Ishikawa (cell line): ENCODE results near the gene ATP1A1.

Experiments used
- CEBPB ChIP-seq: IDR thresholded peaks from 2 replicates; pipeline ENCODE4 v1.6.1; 2012
- CREB1 ChIP-seq: IDR thresholded peaks from 2 replicates; pipeline ENCODE4 v1.6.1; 2012; ENCODE audit warnings: low read depth
- EGR1 ChIP-seq: IDR thresholded peaks from 2 replicates; pipeline ENCODE4 v1.6.1; 2012
- EP300 ChIP-seq: IDR thresholded peaks from 2 replicates; pipeline ENCODE4 v1.6.1; 2012; ENCODE audit warnings: borderline replicate concordance
- FOXM1 ChIP-seq: IDR thresholded peaks from 2 replicates; pipeline ENCODE4 v1.6.1; 2012; ENCODE audit warnings: low read depth, borderline replicate concordance
- NFIC ChIP-seq: IDR thresholded peaks from 2 replicates; pipeline ENCODE4 v1.6.1; 2012
- RAD21 ChIP-seq: IDR thresholded peaks from 2 replicates; pipeline ENCODE4 v1.6.1; 2012; ENCODE audit warnings: low read depth
- REST ChIP-seq: IDR thresholded peaks from 2 replicates; pipeline ENCODE4 v1.6.1; 2012; ENCODE audit warnings: low read depth, mild to moderate bottlenecking
- TAF1 ChIP-seq: IDR thresholded peaks from 2 replicates; pipeline ENCODE4 v1.6.1; 2012; ENCODE audit warnings: low read depth, mild to moderate bottlenecking
- TCF12 ChIP-seq: IDR thresholded peaks from 2 replicates; pipeline ENCODE4 v1.6.1; 2012; ENCODE audit warnings: low read depth
- TEAD4 ChIP-seq: IDR thresholded peaks from 2 replicates; pipeline ENCODE4 v1.6.1; 2012
- USF1 ChIP-seq: IDR thresholded peaks from 2 replicates; pipeline ENCODE4 v1.6.1; 2012
- YY1 ChIP-seq: IDR thresholded peaks from 2 replicates; pipeline ENCODE4 v1.6.1; 2012; ENCODE audit warnings: low read depth
- ZBTB7A ChIP-seq: IDR thresholded peaks from 2 replicates; pipeline ENCODE4 v1.6.1; 2012; ENCODE audit warnings: low read depth
- TF ChIP-seq, protein P1 (sequence below): IDR thresholded peaks from 2 replicates; pipeline ENCODE4 v1.6.1; 2012

The ATP1A1 gene

DNA sequence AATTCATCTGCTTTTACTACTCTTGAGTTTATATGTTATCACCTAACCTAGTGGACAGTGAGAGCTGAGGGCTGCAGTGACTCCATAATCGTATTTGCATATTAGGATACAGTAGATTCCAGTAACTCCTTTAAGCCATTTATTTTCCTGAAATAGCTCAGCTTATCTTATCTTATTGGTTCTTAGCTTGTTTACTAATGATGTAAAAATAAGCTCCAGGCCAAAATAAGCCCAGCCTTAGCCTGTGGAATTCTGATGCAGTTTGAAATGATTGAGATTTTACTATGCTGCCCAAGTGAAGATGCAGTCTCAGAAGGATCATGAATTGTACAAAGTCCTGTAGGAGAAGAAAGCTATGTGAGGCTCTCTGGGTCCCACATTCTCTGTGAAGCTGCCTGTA lies 18.1 kb downstream of the ATP1A1 start:
- no peak for TF ChIP-seq TCF12
- no peak for TF ChIP-seq RAD21
- no peak for TF ChIP-seq EP300
- TF ChIP-seq EGR1, result no peak
- TF ChIP-seq ZBTB7A, result no peak
- no peak for TF ChIP-seq TAF1
- TF ChIP-seq REST, result no peak
- no peak for TF ChIP-seq CREB1
- TF ChIP-seq FOXM1, result no peak
- no peak for TF ChIP-seq TEAD4
- no peak for TF ChIP-seq YY1
- TF ChIP-seq, protein P1, sequence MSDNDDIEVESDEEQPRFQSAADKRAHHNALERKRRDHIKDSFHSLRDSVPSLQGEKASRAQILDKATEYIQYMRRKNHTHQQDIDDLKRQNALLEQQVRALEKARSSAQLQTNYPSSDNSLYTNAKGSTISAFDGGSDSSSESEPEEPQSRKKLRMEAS, result no peak
- no peak for TF ChIP-seq USF1
- no peak for TF ChIP-seq NFIC
- no peak for TF ChIP-seq CEBPB

- TF ChIP-seq EP300, result no peak
- no peak for TF ChIP-seq NFIC
- TF ChIP-seq CREB1, result no peak
- no peak for TF ChIP-seq ZBTB7A
- TF ChIP-seq RAD21, result no peak
- TF ChIP-seq USF1, result no peak
- no peak for TF ChIP-seq TEAD4
- no peak for TF ChIP-seq EGR1
- TF ChIP-seq TAF1, result no peak
- no peak for TF ChIP-seq REST
- TF ChIP-seq FOXM1, result no peak
- TF ChIP-seq CEBPB, result no peak
- TF ChIP-seq YY1, result no peak
- TF ChIP-seq TCF12, result no peak
- TF ChIP-seq, protein P1, result no peak
Measured at GRCh38 chr1:116392717-116393404, 19.8 kb downstream of the ATP1A1 start.

DNA sequence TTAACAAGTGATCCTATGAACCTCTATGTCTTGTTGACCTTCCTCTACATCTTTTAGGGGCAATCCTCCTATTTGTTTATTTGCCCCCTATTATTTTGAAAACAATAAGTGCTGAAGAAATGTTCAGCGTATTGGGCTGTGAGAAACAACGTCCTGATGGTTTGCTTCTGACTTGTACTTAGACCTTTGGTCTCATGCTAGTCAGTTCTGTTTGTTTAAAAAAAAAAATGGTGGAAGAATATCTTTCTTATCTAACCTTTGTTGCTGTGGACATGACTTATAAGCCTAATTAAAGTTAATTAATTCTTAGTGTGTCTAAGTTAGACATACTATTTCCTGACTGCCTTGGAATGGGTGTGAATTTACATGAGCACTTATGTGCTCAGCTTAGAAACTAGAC lies 20.7 kb downstream of the ATP1A1 start:
- TF ChIP-seq, protein P1, result no peak
- no peak for TF ChIP-seq USF1
- TF ChIP-seq NFIC, result no peak
- no peak for TF ChIP-seq REST
- TF ChIP-seq EGR1, result no peak
- no peak for TF ChIP-seq RAD21
- no peak for TF ChIP-seq FOXM1
- no peak for TF ChIP-seq CREB1
- TF ChIP-seq EP300, result no peak
- no peak for TF ChIP-seq TCF12
- no peak for TF ChIP-seq TEAD4
- no peak for TF ChIP-seq CEBPB
